DOHH2 (cell line): ENCODE measurements around the gene PRRG4.

ENCODE experiments used
- H3F3A ChIP-seq: fragments of 200-600 bp; sonication (generic), shearing (Covaris generic); 2 replicates; pipeline ENCODE4 v1.6.0; 2016; ENCODE audit warnings: antibody characterized with exemption, mild to moderate bottlenecking; ENCODE audit not compliant: control insufficient read depth, insufficient read depth
- H3K27ac ChIP-seq: fragments of 200-600 bp; sonication (generic); 2 replicates; pipeline ENCODE4 v1.5.1; 2014; ENCODE audit warnings: low read depth, mild to moderate bottlenecking, low read length, moderate library complexity
- H3K27me3 ChIP-seq: fragments of 200-600 bp; sonication (generic); 2 replicates; pipeline ENCODE4 v1.6.1; 2014; ENCODE audit warnings: mild to moderate bottlenecking, low read length, mixed read lengths; ENCODE audit not compliant: control insufficient read depth
- H3K36me3 ChIP-seq: fragments of 200-600 bp; sonication (generic); 2 replicates; pipeline ENCODE4 v1.6.1; 2014; ENCODE audit warnings: mild to moderate bottlenecking, low read length, moderate library complexity, mixed read lengths; ENCODE audit not compliant: control insufficient read depth
- H3K4me1 ChIP-seq: fragments of 200-600 bp; sonication (generic); 2 replicates; pipeline ENCODE4 v1.6.1; 2014; ENCODE audit warnings: mild to moderate bottlenecking, low read length, mixed read lengths; ENCODE audit not compliant: control insufficient read depth
- H3K4me2 ChIP-seq: fragments of 200-600 bp; sonication (generic); 2 replicates; pipeline ENCODE4 v1.6.0; 2014; ENCODE audit warnings: mild to moderate bottlenecking, low read length, moderate library complexity
- H3K4me3 ChIP-seq: fragments of 200-600 bp; sonication (generic); 2 replicates; pipeline ENCODE4 v1.5.1; 2014; ENCODE audit warnings: mild to moderate bottlenecking, low read length, mixed read lengths
- H3K79me2 ChIP-seq: fragments of 200-600 bp; sonication (generic); 2 replicates; pipeline ENCODE4 v1.6.1; 2014; ENCODE audit warnings: mild to moderate bottlenecking, low read length, mixed read lengths; ENCODE audit not compliant: control insufficient read depth
- H3K9me2 ChIP-seq: fragments of 200-600 bp; sonication (generic); replicated peaks from 2 replicates; pipeline ENCODE4 v1.6.1; 2014; ENCODE audit warnings: mild to moderate bottlenecking, low read length, mixed read lengths; ENCODE audit not compliant: control insufficient read depth
- H3K9me3 ChIP-seq: fragments of 200-600 bp; sonication (generic); 2 replicates; pipeline ENCODE4 v1.6.1; 2014; ENCODE audit warnings: antibody characterized with exemption, low read length, mixed read lengths; ENCODE audit not compliant: control insufficient read depth, insufficient read depth
- H4K20me1 ChIP-seq: fragments of 200-600 bp; sonication (generic); 2 replicates; pipeline ENCODE4 v1.6.0; 2014; ENCODE audit warnings: low read depth, mild to moderate bottlenecking, antibody characterized with exemption, low read length, moderate library complexity; ENCODE audit not compliant: control insufficient read depth, insufficient read depth
- EZH2phosphoT487 ChIP-seq: fragments of 200-600 bp; sonication (generic); IDR thresholded peaks from 2 replicates; pipeline ENCODE4 v1.6.1; 2017; ENCODE audit warnings: borderline replicate concordance, mild to moderate bottlenecking, antibody characterized with exemption, low read length, moderate library complexity, mixed read lengths
- TF ChIP-seq, protein P1 (sequence below): fragments of 200-600 bp; sonication (generic); IDR thresholded peaks from one replicate; pipeline ENCODE4 v1.5.1; 2014; ENCODE audit warnings: antibody characterized with exemption, mild to moderate bottlenecking, low read depth, low read length; ENCODE audit not compliant: poor library complexity, severe bottlenecking

Gene PRRG4

DNA sequence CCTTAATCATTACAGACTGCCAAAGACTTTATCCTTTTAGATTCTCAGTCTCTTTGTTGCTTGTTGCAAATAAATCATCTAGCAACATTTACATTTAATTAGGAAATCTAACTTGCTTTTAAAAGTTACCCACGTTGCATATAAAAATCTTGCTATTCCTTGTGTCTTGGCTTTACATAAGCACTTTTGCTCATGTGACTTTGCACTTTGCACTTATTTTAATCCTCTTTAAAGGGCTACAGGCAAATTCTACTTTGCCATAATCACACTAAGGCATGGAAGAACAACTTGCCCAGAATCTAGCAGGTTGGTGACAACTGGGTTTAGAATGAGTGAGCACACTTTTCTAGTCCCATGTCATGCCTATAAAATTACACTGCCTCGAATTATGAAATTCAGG, 25.9 kb downstream of the PRRG4 start:
- no peaks in the 10 kb centered on the region for H3K79me2 ChIP-seq
- no peak for TF ChIP-seq EZH2phosphoT487
- TF ChIP-seq, protein P1, sequence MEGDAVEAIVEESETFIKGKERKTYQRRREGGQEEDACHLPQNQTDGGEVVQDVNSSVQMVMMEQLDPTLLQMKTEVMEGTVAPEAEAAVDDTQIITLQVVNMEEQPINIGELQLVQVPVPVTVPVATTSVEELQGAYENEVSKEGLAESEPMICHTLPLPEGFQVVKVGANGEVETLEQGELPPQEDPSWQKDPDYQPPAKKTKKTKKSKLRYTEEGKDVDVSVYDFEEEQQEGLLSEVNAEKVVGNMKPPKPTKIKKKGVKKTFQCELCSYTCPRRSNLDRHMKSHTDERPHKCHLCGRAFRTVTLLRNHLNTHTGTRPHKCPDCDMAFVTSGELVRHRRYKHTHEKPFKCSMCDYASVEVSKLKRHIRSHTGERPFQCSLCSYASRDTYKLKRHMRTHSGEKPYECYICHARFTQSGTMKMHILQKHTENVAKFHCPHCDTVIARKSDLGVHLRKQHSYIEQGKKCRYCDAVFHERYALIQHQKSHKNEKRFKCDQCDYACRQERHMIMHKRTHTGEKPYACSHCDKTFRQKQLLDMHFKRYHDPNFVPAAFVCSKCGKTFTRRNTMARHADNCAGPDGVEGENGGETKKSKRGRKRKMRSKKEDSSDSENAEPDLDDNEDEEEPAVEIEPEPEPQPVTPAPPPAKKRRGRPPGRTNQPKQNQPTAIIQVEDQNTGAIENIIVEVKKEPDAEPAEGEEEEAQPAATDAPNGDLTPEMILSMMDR, result no peak

DNA sequence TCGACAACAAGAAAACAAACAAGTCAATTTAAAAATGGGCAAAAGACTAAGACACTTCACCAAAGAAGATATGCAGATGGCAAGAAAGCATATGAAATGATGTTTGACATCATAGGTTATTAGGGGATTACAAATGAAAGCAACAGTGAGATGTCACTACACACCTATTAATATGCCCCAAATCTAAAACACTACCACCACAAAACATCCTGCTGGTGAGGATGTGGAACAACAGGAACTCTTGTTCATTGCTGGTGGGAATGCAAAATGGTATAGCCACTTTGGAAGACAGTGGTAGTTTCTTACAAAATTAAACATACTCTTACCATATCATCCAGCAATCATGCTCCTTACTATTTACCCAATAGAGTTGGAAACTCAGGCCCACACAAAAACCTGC, 29.0 kb downstream of the PRRG4 start:
- Histone ChIP-seq H3K4me3 (no peak overlapping the region), H3K27ac (no peak overlapping the region), H3K79me2 (no peaks in the 10 kb centered on the region), H3K9me2 (no peaks in the 10 kb centered on the region), H4K20me1 (no peaks in the 10 kb centered on the region), H3K9me3 (no peaks in the 10 kb centered on the region), H3F3A (no peaks in the 10 kb centered on the region), H3K27me3 (no peaks in the 10 kb centered on the region), H3K4me2 (no peak overlapping the region), H3K4me1 (no peaks in the 10 kb centered on the region), H3K36me3 (no peaks in the 10 kb centered on the region)
- TF ChIP-seq, protein P1, result no peak
- TF ChIP-seq EZH2phosphoT487, result no peak

More for the DNA sequence above, 25.9 kb downstream of the PRRG4 start:
- H3K4me2 ChIP-seq, result no peak overlapping the region
- no peaks in the 10 kb centered on the region for H3K9me3 ChIP-seq
- no peaks in the 10 kb centered on the region for H3K9me2 ChIP-seq
- no peak overlapping the region for H3K27ac ChIP-seq
- H3F3A ChIP-seq, result no peaks in the 10 kb centered on the region
- no peaks in the 10 kb centered on the region for H3K36me3 ChIP-seq
- H3K4me3 ChIP-seq, result no peak overlapping the region
- no peaks in the 10 kb centered on the region for H3K27me3 ChIP-seq
- no peaks in the 10 kb centered on the region for H3K4me1 ChIP-seq
- no peaks in the 10 kb centered on the region for H4K20me1 ChIP-seq

DNA sequence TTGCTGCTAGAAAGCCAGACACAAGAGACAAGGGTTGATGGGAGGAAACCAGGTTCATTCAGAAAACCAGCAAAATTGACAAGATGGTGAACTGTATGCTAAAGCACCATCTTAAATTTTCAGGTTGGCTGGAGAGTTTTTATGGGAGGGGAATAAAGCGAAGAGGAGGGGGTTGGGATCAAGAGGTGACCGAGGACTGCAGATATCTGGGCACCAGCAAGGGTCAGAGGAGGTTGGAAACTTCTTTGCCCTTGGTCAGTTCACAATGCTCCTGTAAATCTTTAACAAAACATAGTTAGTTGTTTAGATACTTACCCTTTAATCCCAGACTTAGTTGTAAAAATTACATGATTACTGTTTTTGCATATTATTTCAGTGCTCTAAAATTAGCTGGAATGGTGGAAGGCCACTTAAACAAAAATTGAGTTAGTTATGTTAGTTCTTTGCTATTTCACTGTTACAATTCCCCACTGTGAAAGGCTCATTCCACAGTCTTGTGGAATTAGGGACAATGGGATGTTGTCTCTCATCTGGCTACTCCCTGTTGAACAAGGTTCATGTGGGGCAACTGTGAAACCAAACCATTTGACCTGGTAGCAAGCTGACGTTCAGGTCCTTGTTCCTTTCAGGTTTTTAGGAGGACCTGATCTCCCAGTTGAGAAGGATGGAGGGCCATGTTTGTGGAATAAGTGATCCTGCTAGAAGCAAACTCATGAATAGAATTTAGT, 32.3 kb downstream of the PRRG4 start:
- Histone ChIP-seq H3K79me2 (no peaks in the 10 kb centered on the region), H3K9me2 (no peaks in the 10 kb centered on the region), H3K36me3 (no peaks in the 10 kb centered on the region), H3K4me3 (no peak overlapping the region), H3K27me3 (no peaks in the 10 kb centered on the region), H3F3A (no peaks in the 10 kb centered on the region), H4K20me1 (no peaks in the 10 kb centered on the region), H3K4me1 (no peaks in the 10 kb centered on the region), H3K9me3 (no peaks in the 10 kb centered on the region), H3K4me2 (no peak overlapping the region), H3K27ac (no peak overlapping the region)
- TF ChIP-seq EZH2phosphoT487, result no peak
- TF ChIP-seq, protein P1, result no peak
